Bronchial epithelial cell (primary cell): Measurements from ENCODE around the gene KCNK2. TPM values are rescaled to one million over a fixed set of nuclear protein-coding genes. Genes with fewer than 3 reads are reported as not detected.

ENCODE experiments used
- DNase-seq: peaks from one replicate; pipeline ENCODE4 v3.0.0-alpha.2; 2010; ENCODE audit warnings: low read depth
- FAIRE-seq: peaks from 2 replicates; lab custom pipeline; 2011; peaks lifted over from hg19 to GRCh38; lab: Jason Lieb, UNC
- H3K27me3 ChIP-seq: 2 replicates; pipeline ENCODE4 v1.5.1; 2011; ENCODE audit warnings: low read length; ENCODE audit not compliant: control insufficient read depth, insufficient read depth
- H3K36me3 ChIP-seq: 2 replicates; pipeline ENCODE4 v1.5.1; 2011; ENCODE audit warnings: low read length; ENCODE audit not compliant: control insufficient read depth, insufficient read depth
- H3K4me3 ChIP-seq: 2 replicates; pipeline ENCODE4 v1.5.1; 2011; ENCODE audit warnings: mild to moderate bottlenecking, low read depth, low read length, control low read depth
- CTCF ChIP-seq: IDR thresholded peaks from 2 replicates; pipeline ENCODE4 v1.5.1; 2011; ENCODE audit warnings: mild to moderate bottlenecking, moderate library complexity, low read length, control low read depth, inconsistent platforms; ENCODE audit not compliant: insufficient read depth, severe bottlenecking
- total RNA-seq: library from RNA; depleted of rRNA; stranded (reverse); fragments of >200 nt; gene quantifications from 2 replicates; pipeline ENCODE4 v1.2.1, GENCODE V29; 2014

Gene KCNK2
- total RNA-seq, 1 donor from 2014 or later = 1.3 TPM

DNA sequence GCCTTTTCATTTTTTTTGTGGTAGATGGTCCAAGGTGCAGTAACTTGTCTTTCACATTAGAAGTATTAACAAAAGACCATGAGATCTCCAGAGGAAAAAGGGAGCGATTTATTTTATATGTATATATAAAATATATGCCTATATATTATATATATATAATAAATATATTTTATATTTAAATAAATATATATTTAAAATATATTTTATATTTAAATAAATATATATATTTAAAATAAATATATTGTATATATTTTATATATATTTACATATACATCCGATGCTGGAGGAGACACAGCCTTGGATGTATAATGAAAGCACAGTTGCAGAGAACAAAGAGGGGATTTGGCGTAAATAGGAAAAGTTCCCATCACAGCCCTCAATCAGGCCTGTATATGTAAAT lies 182.1 kb downstream of the KCNK2 start:
- FAIRE-seq (no peak), DNase-seq (no peak)
- H3K27me3 ChIP-seq = no peaks in the 10 kb centered on the region
- no peaks in the 10 kb centered on the region for H3K36me3 ChIP-seq
- H3K4me3 ChIP-seq = no peak overlapping the region
- no peak for TF ChIP-seq CTCF

DNA sequence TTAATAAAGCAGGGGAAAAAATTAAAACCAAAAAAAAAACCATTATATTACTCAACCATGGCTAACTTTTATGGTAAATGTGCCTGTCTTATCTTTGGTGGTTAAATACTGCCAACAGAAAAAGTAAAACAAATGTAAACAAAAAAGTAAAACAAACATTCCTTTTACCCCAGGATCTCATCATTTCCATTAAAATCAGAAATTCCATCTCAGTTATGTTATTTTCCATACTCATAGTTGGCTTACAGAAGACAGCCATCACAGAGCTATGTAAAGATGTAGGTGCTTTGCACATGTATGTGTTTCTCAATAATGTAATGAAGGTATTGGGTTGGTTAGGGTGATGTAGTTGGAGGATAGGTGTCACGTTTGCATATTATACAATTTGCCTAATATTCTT lies 185.0 kb downstream of the KCNK2 start:
- H3K36me3 ChIP-seq = no peaks in the 10 kb centered on the region
- DNase-seq = no peak
- no peak overlapping the region for H3K4me3 ChIP-seq
- FAIRE-seq = no peak
- no peak for TF ChIP-seq CTCF
- no peaks in the 10 kb centered on the region for H3K27me3 ChIP-seq

DNA sequence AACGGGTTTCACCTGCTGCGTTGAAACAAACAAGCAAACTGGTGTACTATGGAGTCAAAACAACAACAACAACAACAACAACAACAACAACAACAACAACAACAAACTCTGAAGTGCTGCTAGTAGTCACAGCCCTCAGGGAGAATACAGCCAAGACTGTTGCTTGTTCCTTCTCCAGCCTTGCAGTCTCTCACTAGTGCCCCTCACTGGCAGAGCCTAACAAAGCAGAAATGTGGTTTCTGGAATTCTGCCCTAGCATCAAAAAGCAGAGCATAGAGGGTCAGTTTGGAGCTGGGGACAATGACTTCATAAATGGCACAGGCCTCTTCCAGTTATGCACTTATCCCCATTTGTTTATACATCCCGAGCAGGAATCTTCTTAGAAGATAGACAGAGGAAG lies 187.4 kb downstream of the KCNK2 start:
- no peaks in the 10 kb centered on the region for H3K27me3 ChIP-seq
- FAIRE-seq = peak; percentile 50
- no peak for TF ChIP-seq CTCF
- H3K36me3 ChIP-seq = no peaks in the 10 kb centered on the region
- DNase-seq = no peak
- H3K4me3 ChIP-seq = no peak overlapping the region

DNA sequence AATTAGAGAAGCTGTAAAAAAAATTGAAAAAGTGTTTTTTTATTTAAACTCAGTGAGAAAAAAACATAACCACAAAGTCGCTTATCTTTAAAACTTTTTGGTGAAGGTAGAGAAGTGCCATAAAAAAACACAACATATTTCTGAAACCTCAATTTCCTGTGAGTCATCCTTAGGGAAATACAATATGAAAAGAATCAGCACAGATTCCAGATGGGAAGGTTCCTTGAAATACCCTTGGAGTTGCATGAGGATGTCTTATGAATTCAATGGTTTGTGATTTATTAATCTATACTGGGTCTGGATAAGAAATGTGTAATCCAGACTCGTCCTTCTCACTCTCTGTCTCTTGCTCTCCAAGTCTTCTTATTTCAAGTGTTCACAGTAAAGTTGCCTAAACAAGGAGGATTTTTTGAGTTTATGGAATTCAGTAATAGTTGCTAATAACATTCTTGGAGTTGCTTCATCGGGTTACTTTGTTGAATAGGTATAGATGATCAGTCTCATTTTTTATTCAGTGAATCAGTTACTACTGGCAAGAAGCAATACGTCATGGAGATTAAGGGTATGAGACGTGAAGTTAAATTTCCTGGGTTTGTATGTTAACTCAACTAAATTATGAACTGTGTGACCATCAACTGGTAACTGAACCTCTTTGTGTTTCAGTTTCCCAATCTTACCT lies 191.4 kb downstream of the KCNK2 start:
- DNase-seq = peak; percentile 80
- H3K4me3 ChIP-seq = no peak overlapping the region
- no peak for TF ChIP-seq CTCF
- FAIRE-seq = no peak
- H3K27me3 ChIP-seq = no peaks in the 10 kb centered on the region
- no peaks in the 10 kb centered on the region for H3K36me3 ChIP-seq

DNA sequence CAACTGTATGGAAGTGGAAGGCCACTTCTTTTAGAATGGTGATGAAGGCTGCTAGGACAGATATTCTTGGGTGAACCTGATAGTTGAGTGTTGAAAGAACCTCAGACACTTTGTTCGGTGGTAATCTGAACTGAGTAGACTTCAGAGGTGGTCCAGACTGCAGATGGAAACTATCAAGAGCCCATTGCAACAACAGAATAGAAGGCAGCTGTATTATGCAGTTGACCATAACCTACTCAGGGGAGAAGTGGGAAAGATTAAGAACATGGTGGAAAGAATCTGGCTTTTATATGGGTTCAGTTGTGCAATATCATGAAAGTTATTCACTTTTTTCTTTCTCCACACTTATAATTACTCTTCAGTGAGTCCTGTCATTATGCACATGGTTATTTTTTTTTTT lies 194.0 kb downstream of the KCNK2 start:
- Histone ChIP-seq H3K36me3 (no peaks in the 10 kb centered on the region), H3K4me3 (no peak overlapping the region), H3K27me3 (no peaks in the 10 kb centered on the region)
- TF ChIP-seq CTCF = no peak
- DNase-seq (no peak), FAIRE-seq (no peak)

- Histone ChIP-seq H3K4me3 (no peak overlapping the region), H3K27me3 (no peaks in the 10 kb centered on the region), H3K36me3 (no peaks in the 10 kb centered on the region)
- TF ChIP-seq CTCF = no peak
- FAIRE-seq (no peak), DNase-seq (no peak)
Observed at GRCh38 chr1:215277532-215277931, 195.0 kb downstream of the KCNK2 start.
